Activated CD4-positive, alpha-beta T cell treated with anti-CD3 and anti-CD28 coated beads, Interleukin-2, amount 50 U/mL, for 24 hours (primary cell): ENCODE results near the gene LRMDA.

Experiments used
- DNase-seq, 2 donors: peaks; one replicate each; pipeline ENCODE4 v3.0.0-alpha.2; 2020; ENCODE audit warnings: low read depth in 1 of 2, low spot score in 1 of 2

Gene LRMDA

DNA sequence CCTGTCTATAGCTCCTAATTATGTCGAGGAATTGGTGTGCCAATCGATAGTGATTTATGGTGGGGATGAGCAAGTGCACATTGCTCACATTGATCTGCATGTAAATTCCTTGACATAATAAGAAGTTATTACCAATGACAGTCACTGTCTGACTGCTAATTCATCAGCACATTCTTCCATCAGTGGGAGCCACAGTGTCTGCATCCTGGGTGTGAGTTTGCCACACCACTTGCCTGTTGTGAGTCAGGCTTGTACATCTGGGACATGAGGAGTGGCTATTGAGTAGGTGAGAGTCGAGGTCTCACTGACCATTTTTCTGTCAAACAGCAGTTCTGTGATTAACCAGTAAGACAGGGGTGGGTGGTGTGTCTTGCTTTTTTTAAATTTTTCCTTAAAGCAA, 263.4 kb downstream of the LRMDA start:
- DNase-seq = no peak

DNA sequence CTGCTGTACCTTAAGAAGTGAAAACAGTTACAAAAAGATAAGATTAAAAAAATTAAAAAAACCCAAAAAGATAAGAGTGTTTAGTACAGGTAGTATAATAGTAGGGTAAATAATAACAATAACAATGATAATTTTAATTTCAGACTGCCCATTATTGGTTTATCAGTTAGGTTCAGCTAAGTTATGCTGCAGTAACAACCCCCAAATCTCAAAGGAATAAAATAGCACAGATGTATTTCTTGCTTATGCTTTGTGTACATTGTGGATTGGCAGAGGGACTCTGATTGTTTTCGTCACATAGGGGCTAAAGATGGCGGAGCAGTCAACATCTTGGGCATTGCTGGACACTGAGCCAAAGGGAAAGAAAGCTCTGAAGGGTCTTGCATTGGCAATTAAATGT, 264.6 kb downstream of the LRMDA start:
- DNase-seq = no peak

DNA sequence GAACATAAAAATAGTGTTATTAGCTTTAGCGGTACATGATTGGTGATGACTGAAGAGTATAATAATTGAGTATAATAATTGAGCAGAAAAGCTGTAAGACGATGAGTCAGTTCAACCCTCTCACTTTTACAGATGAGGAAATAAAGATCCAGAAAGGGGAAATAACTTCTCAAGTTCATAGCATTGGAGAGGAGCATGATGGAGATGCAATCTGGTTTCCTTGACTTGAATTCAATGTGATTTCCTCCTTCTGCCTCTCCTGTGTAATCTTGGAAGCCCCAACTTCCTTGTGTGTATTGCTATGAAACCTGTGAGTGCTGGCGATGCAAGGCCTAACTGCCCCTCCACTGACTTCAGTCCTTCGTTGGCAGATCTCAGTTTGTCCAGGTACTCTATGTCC, 265.1 kb downstream of the LRMDA start:
- DNase-seq = no peak

DNA sequence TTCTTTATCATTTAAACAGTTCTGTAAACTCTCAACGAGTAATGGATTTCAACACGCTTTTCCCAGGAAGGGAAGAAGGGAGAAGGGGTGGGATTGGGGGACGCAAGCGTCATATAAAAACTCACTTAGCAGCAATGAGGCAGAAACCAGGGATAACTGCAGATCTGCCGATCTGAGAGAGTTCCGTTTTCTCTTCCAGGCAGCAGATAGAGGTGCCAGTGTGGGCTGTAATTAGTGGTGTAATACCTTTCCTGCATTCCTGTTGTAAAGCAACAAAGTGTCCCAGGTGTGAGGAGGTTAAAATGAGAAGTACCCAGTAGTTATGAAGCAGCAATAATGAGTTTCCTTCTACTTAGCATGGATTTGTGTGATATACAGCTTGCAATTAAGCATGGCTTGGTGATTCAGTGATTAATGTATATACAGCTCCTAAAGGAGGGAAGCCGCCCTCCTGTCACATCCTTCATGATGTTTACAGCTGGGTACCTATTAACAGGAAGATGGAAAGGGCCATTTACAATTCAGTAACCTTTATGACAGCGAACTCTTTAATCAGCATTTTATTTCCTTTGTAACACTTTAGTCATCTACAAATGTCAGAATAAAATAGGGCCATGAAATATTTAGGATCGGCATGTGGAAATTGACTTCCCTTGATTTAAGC, 271.9 kb downstream of the LRMDA start:
- no peak for DNase-seq

DNA sequence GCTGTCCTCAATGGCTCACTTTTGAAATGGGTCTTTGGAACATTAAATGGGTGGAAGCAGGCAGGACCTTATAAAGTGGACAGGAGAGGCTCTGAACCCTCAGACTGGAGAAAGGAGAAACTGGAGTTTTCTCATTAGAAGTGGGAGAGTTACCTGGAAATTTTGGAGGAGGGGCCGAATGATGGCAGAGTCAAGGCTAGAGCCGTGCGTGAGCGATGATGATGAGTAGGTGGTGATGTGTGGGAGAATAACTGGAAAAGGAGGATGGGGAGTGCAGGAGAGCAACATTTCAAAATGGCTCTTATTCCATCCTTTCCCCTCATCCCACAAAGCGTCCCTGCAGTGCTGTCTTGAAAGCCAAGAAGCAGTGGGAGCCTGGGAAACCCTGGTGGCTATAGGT, 274.0 kb downstream of the LRMDA start:
- DNase-seq = no peak

DNA sequence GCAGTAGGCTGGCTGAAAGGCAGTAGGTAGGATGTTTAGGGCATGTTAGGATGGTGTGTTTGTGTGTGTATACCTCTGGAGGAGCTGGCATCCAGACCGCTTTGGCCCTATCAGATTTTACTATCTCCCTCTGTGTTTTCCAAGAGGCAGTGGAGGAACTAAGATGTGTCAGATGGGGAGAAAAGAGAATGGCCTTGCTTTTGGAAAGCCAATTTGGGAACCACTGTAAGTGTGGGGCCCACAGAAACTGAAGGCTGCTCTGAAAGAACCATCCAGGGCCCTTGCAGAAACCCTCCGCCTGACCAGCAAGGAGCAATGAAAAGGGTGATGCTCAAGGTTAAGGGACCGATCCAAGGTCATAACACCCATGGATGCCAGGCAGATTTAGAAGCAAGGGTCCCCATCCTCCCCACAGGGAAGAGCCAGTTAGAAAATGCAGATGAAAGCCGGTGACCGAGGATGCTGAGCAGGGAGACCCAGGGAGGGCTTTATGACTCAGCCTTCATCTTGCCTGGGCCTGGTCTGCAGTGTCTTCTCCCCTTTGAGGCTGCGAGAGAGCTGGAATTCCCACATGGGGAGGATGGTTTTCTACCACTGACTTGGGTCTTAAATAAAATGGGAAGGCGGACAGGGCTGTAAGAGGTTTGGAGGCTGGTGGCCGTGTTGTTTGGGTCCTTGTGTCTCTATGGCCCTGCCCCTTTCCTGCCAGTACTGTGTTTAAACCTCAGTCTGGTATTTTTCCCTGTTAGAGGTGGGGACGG, 275.8 kb downstream of the LRMDA start:
- DNase-seq = no peak

DNA sequence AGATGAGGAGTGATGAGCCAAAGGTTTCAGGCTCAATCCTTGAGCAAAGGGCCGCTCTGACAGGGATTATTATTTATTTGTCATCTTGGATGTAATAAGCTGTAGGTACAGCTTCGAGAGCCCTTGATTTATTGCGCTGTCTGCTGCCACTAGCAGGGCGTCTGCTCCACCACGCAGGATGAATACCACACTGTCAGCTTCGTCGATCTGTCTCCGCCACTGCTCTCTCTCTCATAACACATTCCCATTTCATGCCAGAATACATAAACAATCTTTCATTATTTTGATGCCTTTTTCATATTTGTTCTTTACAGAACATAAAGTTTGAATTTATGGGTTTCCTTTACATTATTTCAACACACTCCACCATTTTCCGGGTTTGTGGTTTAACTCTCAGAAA, 276.6 kb downstream of the LRMDA start:
- DNase-seq = no peak

DNA sequence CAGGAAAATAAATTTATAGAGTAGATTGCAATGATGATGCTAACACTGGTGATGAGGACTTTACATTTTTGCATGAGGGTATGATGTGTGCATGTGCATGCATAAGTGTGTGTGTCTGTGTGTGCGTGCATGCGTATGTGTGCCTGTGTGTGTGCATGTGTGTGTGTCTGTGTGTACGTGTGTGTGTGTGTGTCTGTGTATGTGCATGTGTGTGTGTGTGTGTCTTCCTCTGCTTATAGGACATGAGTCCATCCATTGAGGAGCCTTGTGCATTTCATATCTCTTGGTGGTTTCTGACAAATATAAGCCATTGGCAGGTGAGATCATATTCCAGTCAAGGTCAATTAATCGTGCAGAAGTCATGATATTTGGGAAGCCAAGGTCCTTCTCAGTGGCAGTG, 277.8 kb downstream of the LRMDA start:
- no peak for DNase-seq

DNA sequence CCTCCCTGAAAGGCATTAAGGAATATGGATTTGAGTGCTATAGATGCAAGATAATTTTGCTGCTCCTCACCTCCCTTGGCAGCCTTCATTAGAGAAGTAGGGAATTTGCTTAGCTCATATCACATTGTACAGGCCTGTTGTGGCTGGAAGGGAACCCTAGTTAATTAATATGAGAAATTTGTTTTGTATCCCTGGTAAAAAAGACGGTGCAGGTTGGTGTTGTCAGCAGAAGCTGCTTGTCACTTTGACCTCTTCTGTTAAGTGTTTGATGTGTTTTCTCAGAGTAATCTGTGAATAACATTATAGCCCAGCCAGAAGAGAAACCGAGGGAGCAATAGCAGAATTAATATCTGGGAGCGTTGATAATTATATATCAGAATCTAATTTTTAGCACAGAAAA, 278.4 kb downstream of the LRMDA start:
- no peak for DNase-seq

DNA sequence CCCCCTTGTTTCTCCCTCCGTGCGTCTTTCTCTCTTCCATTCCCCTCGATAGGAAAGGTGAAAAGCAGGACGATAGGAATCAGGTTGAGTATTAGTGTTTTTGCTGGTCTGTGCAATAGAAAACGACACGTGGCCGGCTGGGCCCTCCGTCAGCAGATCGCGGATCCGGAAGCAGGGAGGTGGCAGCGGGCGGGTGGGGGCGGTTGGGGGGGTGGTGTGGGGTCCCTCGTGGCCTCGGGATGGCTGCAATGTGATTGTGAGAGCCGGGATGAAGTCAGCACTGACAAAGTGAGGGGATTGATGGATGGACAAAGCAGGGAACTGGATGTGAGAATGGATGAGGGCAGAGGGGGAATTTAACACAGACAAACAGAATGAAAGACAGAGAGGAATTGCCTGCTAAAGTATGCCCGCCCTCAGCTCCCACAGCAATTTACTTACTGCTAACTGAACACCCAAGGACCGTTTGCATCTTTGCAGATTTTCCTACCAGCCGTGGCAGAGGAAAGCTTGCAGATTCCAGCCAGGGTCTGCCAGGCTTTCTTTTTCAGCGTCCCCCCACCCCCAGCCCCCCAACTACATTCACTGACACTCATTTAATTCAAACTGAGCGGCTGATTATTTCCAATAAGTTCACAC, 280.9 kb downstream of the LRMDA start:
- no peak for DNase-seq

DNA sequence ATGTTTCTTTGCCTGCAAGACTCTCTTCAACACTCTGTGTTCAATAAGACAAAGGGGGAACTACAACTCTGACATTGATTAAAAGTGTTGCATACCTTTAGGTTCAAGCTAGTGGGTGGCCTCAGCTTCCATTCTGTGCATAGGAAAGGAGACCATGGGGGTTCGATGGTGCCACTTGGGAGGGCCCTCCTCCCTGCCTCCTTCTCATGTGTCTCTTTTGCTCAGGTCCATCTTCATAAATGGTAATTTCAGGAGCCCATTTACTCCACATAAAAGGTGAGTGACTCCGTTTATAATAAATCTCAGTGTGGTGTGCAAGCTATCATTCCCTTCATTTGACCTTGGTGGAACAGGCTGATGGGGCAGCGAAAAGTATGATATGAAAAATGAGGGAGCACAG, 285.1 kb downstream of the LRMDA start:
- no peak for DNase-seq

DNA sequence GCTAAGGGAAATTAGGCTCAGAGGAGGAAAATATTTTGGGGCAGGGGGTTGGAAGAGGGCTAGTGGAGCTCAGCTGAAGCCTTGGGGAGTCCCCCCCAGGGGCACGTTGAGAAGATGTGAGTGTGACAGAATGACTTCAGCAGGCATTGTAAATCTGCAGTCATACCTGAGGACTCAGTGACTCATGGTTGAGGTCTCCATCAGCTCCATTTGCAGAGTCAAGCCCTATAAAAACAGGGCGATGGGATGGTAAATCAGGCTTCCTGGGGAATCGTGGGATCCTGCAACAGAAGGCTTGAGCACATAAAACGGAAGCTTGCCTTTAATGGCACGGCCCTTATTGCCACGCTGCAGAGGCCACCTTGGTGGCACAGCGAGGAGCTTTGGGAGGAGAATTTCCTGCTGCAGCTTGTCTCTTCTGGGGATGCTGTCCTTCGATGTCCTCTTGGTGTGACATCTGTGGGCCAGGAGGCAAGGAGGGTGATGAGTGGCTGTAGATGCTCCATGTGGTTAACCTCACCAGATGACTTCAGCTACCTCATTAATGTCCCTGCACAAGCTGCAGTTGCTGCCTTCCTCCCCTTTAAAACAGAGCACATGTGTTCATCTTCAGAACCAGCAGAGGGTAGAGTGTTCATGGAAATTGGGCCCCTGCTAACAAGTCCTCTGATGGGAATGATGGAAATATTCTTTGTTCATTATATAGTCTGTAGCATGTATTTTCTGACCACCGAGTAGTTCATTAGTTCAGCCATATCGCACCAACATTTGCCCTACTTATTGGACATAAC, 285.9 kb downstream of the LRMDA start:
- no peak for DNase-seq

DNA sequence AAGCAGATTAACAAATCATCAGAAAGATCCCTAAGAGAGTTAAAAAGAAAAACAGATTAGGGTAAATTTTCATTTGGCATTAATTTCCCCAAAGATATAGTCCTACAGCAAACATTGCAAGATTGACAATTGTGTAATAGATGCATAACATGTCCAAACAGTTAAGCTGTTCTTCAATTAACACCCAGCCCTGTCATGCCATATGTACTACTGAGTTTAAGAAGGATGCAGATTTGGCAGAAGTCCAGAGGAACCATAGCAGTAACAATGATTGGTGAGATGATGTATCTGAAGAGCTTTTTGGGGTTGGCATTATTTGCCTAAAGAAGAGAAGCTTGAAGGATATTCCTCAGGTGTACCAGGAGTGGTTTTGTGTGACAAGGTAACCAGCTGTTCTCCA, 287.6 kb downstream of the LRMDA start:
- DNase-seq = no peak

DNA sequence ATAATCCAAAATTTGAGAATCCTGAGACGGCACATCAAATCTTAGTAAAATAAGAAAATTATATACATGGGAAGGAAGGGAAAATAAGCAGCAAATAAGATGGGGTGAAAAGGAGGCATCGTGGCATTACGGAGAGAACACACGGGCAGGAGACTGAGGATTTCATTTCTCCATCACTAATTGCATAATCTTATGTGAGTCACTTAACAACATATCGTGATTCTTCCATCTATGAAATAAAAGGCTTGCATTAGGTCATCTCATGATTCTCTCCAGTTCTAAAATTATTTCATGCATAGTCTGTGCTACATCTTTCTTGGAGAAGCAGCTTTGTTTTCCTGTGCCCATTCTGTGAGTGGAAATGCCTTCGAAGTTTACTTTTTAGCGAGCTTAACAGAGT, 288.7 kb downstream of the LRMDA start:
- no peak for DNase-seq

DNA sequence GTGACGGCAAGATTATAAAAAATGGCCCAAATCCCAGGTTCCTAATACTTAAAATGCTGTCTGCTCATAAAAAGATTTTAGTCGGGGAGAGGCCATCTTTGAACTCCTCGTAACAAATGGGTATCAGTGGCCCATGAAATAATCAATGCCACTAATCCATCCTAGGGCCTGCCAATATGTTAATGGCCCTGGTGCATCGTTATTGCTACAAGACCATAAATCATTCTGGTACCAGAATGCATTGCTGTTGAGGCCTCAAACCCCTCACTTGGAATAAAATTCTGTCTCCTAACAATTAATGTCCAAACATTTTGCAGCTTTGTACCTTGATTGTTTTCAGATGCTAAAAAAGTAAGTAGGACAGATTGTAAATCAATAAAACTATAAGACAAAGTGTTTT, 290.6 kb downstream of the LRMDA start:
- DNase-seq = no peak

DNA sequence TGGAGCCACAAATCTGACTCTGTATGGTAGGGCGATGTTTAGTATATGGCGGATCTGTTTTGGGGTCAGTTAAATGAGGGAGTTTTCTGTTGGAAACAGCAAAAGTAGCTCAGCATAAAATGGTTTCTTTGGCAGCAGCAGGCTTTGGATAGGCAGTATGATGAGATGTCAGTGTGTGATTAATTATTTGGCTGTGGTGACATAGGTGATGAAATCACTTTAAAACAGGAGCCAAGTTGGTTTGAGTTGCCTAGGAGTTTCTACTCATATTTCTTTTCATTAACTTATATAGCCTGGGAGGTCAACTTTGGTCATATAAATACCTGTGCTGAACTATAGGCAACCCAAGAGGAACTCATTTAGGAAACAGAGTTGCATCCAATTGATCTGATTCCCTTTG, 291.2 kb downstream of the LRMDA start:
- DNase-seq = no peak

DNA sequence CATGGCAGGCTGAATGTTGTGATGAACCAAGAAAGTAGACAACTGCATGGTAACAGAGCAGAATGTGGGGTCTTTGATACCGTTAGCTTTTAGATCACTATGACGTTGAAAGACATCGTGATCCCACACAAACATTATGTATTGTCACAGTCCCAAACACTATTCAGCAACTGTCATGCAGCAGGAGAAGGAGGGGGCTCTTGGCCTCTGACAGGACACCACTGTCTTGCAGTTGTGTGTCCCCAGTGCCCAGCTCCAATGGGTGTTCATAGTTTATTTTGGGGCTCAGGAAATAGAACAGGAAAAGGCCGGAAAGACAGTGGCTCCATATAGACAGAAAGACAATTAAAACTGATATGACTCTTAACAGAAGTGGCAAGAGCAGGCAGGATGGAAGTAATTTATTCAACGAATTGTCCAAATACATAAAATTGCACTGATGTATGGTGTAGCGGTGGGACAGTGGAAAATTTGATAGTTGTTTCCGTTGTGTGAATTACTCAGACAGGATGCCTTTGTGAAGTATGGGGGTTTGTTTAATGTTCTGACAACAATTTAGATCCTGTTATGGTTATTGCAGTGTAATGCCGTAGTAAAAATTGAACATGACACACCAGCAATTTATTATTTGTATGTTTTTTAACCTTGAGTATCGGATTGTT, 292.0 kb downstream of the LRMDA start:
- DNase-seq = no peak

DNA sequence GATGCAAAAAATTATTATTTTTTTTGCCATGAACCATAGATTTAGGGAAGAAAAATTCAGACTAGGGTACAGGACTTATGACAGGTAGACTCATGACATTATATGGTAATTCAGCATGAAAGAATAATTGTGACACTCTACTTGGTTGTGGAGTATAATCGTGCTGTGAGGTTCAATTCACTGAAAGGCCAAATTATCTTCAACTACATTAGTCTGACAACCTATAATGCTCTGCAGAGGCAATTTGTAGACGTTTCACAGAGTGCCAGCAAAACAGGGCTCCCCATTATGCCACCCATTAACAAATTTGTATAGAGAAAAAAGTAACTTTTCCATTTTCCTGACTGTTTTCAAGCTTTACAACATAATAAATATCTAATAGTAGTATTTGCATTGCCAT, 292.6 kb downstream of the LRMDA start:
- no peak for DNase-seq

DNA sequence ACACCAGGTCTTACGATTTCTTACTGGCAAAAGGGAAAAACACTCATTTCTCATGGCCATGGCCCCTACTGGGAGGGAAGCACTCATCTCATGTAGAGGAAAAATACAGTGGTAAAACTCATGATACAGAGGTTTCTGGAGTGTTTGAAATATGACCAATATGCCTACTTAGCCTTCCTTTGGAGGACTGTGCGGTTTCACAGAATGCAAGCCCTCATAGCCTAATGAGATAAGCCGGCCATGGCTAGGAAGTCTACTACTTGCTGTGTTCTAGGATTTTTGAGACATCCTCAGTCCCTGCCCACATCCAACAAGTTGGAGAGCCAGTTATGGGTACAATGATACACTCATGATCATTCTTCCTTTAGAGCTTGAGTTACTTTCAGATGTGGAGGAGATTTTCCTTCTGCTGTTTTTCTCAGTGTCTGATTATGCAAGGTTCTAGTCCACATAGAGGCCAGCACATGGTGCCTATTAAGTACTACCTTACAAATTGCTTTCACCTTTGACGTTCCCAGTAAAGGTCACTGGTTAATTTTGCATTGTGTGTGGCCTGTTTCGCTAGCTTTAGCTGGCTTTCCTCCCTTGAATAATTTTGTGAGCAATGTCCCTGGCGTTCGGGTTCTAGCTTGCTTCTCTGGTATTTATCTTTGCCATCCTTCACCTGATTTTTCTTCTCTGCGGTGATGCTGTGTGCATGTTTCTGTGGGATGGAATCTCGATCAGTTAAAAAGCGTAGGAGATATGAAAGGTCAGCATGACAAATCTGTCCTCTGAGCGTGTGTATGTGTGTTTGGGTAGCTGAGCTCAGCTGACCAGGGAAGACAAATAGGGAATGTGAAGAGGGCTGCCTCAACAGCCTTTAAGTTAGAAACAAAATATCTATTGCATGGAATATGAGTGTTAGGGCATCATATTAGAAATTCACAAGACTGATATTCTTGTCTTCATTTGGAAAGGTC, 295.4 kb downstream of the LRMDA start:
- DNase-seq = no peak

DNA sequence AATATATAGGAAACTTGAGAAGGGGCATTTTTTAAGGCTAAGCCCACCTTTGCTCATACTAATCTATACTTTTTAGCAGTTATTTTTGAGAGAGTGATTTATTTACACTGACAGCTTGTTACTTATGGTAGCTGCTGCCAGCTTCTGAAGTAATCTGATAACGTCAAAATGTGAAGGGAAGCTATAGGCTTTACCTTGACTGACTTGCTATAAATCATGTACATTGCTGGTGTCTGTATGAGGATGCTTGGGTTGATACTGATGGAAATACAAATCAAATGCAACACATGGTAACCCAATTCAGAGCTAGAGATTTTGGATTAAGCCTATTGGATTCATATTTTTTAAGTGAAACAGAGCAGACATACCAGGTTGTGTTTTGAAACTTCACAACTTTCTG, 299.4 kb downstream of the LRMDA start:
- no peak for DNase-seq
